ENCODE data around the gene HSD17B11.
"Not testable (repeated sequence)": the region's sequence is repeated elsewhere in the genome, so short reads cannot be mapped to it uniquely, and the experiment has no call there.

HSD17B11 gene

DNA sequence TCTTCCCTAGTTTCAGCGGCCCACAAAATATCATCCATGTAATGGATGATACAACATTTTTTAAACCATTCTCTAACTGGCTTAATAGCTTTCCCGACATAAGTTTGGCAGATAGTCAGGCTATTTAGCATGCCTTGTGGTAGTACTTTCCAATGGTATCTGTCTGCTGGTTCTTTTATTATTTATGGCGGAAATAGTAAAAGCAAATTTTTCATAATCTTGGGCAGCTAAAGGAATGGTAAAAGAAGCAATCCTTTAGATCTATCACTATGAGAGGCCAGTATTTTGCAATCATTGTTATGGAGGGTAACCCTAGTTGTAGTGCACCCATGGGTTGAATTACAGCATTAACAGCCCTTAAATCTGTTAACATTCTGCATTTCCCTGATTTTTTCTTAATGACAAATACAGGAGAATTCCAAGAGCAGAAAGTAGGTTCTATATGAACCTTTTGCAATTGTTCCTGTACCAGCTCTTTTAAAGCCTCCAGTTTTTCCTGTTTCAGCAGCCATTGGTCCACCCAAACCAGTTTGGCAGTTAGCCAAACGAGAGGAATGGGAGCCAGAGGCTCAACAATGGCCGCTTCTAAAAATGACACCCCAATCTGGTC is 14.3 kb upstream of the HSD17B11 start:
- no peak for DNase-seq

DNA sequence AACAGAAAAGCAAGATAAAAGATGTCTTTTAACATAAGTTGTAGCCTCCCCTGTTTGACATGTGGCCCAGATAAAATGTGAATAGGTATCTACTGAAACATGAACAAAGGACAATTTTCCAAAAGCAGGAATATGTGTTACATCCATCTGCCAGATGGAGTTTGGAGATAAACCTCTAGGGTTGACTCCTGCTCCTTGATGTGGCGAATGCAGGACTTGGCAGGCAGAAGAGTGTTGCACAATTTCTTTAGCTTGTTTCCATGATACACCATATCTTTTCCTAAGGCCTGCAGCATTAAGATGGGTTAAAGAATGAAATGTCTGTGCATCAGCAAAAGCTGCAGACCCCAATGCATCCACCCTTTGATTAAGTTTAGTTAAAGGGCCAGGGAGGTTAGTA is 12.7 kb upstream of the HSD17B11 start:
- not testable (repeated sequence) for DNase-seq

DNA sequence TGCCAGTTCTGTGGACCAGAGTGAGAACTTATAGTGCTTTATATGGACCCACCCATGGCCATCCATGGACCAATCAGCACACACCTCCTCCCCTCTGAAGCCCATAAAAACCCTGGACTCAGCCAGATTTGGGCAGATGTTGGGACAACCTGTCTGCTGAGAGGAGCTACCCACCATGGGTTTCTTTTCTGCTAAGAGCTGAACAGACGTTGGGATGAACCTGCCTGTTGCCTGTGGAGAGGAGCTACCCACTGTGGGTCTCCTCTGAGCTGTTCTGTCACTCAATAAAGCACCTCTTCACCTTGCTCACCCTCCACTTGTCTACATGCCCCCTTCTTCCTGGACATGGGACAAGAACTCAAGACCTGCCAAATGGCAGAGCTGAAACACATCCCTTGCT is 9.0 kb upstream of the HSD17B11 start:
- no peak for DNase-seq

DNA sequence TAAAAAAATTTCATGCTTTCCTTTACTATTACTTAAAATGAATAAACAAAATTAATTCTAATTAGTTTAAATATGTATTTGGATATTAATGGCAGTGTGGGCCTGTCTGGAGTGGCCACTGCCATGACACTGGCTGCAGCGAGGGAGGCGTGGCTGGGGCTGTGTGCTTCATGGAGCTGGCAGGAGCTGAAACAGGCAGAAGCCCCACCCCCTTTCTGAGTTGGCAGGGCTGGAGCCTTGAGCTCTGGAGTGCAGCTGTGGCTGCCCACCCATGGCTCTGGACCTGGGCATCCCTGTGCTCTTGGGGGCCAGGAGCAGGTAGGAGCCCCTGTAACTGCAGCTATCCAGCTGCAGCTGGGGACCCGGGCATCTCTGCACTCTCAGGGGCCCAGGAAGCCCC is 8.2 kb upstream of the HSD17B11 start:
- no peak for DNase-seq

DNA sequence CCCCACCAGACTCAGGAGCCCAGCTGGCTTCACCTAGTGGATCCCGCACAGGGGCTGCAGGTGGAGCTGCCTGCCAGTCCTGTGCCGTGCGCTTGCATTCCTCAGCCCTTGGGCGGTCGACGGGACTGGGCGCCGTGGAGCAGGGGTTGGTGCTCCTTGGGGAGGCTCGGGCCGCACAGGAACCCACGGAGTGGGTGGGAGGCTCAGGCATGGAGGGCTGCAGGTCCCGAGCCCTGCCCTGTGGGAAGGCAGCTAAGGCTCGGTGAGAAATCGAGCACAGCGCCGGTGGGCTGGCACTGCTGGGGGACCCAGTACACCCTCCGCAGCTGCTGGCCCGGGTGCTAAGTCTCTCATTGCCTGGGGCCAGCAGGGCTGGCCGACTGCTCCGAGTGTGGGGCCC is 4.9 kb upstream of the HSD17B11 start:
- DNase-seq: not testable (repeated sequence)

DNA sequence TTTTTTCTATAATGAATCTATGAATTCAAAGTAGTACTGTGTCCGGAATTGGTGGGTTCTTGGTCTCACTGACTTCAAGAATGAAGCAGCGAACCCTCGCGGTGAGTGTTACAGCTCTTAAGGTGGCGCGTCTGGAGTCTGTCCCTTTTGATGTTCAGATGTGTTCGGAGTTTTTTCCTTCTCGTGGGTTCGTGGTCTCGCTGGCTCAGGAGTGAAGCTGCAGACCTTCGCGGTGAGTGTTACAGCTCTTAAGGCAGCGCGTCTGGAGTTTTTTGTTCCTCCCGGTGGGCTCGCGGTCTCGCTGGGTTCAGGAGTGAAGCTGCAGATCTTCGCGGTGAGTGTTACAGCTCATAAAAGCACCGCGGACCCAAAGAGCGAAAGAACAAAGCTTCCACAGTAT is 4.1 kb upstream of the HSD17B11 start:
- DNase-seq: not testable (repeated sequence)

DNA sequence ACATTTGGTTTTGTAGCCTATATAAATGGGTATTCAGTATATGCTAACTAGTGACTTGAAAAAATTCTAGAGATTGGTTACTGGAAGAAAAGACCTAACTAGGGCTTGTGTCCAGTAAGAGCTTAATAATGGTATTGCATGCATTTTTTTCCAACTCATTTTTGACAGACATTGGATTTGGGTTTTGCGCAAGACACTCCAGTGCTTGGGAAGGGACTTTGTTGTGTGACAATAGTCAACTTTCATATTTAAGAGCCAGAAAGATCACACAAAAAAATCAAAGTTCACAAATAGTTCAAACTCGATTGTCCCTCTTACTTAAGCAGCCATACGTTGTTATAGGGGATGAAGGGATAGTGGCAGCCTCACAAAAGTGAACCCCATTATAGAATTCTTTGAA is 1.2 kb upstream of the HSD17B11 start:
- no peak for DNase-seq

DNA sequence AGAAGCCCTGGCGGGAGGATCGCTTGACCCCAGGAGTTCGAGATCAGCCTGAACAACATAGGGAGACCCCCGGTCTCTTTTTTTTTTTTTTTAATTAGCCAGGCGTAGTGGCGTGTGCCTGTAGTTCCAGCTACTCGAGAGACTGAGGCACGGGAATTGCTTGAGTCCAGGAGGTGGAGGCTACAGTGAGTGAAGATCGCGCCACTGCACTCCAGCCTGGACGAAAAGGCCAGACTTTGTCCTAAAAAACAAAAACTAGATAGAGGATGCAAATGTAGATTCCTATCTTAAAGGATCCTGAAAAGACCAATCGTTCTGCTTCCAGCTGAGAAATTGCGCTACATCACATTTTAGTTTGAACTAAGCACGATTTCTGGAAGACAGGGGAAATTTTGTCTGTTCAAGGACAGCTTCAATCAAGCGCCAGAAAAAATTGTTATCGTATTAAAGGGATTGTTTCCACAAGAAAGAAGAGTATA is 627 bp upstream of the HSD17B11 start:
- no peak for DNase-seq

DNA sequence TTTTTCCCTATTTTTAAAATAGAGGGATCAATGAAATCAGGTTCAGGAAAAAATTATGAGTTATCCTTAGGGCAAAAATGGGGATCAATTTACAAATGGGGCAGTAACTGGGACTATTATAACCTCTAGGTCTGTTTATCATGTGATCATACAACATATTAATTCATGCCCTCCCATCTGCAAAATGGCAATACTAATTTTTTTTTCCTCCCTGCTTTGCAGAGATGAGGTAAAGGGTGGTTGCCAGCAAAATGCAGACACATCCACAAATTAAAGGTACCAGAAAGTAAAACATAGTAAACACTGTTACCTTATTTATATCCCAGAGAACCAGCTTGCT is 467 bp downstream of the HSD17B11 start:
- peak in 1 of 2 experiments; percentile 20 for DNase-seq

DNA sequence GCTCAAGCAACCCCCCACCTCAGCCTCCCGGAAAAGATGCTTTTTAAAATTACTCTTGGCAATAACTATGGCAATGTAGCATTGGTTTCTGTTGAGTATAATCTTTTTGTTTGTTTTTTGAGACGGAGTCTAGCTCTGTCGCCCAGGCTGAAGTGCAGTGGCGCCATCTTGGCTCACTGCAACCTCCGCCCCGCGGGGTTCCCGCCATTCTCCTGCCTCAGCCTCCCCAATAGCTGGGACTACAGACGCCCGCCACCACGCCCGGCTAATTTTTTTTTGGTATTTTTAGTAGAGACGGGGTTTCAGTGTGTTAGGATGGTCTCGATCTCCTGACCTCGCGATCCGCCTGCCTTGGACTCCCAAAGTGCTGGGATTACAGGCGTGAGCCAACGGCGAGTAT is 933 bp downstream of the HSD17B11 start:
- DNase-seq: not testable (repeated sequence)

DNA sequence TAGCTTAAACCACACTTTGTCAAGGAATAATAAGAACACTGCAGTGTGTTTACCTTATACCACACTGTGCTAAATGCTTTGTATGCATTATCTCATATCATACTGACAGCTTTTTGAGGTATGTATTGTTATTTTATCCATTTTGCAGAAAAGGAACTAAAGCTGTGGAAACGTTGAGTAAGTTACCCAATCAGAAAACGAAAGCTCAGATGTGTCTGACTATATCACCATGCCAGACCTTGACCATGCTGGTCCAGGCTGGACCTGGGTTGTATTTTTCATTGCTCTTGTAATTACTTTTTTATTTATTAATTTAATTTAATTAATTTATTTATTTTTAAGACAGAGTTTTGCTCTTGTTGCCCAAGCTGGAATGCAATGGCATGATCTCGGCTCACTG is 2.1 kb downstream of the HSD17B11 start:
- DNase-seq: no peak

DNA sequence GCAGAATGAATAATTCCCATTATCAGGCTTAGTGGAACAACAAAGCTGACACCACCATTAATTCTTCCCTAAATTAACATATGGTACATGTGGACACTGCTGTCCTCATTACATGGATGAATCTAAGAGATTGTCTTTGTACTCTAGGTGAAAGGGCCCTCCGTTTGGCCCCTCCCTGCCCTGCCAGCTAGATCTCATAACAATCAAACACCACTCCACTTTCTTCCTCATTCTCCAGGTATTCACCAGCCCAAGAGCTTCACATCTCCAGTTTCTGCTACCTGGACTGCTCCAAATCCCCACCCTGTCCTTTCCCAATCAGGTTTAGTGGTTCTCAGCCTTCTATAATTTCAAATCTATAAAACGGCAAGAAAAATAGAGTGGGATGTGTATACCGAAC is 3.8 kb downstream of the HSD17B11 start:
- DNase-seq: no peak

DNA sequence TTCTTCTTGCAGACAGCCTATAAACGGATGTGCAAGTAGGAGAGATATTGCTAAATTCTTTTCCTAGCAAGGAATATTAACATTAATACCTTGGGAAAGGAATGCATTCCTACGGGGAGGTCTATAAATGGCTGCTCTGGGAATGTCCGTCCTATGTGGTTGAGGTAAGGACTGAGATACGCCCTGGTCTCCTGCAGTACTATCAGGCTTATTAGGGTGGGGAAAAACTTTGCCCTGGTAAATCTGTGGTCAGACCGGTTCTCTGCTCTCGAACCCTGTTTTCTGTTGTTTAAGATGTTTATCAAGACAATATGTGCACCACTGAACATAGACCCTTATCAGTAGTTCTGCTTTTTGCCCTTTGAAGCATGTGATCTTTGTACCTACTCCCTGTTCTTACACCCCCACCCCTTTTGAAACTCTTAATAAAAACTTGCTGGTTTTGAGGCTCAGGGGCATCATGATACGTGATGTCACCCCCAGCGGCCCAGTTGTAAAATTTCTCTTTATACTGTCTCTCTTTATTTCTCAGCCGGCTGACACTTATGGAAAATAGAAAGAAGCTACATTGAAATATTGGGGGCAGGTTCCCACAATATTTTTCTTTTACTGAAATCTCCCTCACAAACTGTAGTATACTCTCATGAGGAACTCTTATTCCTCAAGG is 6.4 kb downstream of the HSD17B11 start:
- not testable (repeated sequence) for DNase-seq

DNA sequence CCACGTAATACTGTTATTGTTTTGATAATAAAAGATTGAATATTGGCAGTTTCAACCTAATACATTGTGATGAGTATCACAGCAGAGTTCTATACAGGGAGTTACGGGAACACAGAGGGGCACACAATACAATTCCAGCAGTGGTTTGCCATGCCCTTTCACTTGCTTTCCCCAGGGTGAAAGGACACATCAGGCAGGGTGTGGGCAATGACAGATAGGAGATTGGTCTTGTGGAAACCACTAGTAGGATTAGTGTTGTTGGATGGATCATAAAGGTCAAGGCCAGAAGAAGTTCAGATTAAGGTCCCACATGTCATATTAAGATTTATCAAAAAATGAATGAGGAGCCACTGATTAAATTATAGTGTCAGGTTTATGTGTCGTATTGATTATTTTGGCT is 8.1 kb downstream of the HSD17B11 start:
- DNase-seq: no peak

DNA sequence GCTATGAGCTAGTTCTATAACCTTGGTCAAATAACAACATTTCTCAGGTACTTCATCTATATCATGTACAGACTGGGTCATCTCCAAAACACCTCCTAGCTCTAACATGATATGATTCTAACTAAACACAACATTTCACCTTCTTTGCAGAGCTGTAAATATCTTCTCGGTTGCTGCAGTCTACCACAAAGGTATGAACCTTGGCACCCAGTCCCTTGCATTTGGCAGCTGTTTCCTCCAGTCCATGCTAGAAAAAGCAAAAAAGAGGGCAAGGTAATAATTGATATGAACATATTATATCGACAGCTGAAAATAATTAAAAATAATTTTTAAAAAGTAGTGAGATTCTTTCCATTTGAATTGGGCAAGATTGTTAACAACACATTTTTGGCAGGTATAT is 8.9 kb downstream of the HSD17B11 start:
- no peak for DNase-seq

DNA sequence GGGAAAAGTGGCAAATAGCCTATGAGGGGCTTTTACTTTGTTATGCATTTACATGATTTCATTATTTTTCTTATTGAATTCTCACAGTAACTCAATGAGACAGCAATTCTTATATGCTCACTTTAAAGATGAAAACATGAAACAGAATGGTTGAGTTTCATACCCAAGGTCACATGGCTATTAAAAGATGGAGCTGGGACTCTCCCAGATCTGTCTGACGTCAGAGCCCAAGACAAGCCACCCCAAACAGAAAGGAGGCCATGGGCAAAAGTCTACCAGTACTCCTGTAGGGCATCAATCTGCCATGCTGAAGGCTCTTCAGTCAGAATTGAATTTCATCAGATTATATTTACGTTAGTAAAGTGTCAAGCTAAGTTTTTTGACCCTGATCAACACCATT is 13.2 kb downstream of the HSD17B11 start:
- no peak for DNase-seq

DNA sequence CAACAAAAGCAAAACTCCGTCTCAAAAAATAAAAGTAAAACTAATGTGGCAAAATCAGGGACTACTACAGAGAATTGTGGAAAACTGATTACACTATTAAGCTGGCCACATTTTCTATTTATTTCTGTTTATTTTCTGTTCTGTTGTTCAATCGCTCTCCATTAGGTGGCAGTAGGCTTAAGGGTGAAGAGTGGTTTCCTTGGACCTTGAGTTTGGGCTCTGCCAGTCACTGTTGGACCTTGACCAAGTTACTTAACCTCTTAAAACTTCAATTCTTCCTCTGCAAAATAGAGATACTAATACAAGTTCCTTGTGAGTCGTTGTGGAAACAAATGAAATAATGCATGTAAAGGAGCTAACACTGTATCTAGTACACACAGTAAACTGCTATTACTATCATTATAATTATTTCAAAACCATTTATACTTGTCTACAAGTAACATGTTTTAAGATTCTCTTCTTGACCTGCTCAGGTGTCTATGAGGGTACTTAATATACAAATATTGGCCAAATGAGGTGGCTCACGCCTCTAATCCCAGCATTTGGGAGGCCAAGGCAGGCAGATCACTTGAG is 15.2 kb downstream of the HSD17B11 start:
- peak; percentile 11 to 32 for DNase-seq

DNA sequence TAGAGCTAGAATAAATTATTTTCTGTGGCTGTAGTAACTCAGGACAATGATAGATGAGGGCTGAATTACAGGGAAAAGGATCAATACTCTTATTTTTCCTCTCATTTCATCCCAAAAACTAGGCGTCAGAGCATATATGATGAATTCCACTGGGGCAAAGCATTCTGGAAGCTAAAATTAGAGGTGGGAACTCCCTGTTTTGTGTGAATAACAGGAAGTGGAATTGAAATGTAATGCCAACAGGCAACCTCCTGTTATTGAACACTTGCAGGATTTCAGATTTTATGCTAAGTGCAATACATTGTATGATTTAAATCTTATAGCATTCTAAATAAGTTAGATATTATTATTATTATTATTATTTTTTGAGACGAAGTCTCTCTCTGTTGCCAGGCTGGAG is 20.9 kb downstream of the HSD17B11 start:
- DNase-seq: no peak

DNA sequence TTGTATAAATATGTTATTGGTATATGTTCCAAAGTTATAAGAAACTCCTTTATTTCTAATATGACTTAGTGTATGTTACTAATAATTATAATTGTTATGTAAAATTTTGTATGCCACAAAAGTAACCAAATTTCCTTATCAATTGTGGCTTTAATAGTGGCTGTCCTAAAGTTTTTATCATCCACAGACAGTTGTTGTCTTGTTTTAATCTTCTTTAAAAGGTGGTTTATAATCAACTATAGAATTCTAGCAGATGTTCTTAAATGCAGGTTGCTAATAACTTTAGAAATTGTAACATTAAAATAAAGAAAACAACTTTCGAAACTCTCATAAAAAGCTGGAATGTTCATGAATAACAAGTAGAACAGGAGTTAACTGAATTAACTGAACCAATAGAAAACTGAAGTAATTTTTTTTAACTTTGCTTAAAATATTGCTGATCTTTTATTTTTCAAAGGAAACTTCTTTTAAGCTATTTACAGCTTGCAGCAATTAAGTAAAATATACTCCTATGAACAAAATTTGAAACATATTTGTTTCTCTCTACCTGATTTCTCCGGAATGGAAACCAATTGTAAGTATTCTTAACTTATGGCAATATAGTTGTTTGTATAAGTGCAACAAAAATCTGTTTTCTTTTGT is 24.3 kb downstream of the HSD17B11 start:
- no peak for DNase-seq

DNA sequence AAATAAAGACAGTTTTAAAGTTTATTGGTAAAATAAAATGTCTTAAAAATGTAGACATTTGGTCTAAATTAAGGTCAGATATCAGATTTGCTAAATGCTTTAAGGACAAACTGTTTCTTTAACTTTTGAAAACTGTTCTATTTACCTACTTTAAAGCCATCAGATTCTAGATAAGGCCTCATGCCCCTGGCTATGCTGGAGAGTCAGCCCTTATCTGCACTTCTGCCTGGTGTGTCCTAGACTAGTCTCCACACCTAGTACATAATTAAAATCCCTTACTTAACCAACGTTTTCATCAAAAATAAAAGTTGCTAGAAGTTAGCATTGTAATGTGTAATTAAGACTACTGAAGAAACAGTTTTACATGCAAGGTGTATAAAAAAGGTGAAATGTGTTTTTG is 25.6 kb downstream of the HSD17B11 start:
- DNase-seq: no peak

DNA sequence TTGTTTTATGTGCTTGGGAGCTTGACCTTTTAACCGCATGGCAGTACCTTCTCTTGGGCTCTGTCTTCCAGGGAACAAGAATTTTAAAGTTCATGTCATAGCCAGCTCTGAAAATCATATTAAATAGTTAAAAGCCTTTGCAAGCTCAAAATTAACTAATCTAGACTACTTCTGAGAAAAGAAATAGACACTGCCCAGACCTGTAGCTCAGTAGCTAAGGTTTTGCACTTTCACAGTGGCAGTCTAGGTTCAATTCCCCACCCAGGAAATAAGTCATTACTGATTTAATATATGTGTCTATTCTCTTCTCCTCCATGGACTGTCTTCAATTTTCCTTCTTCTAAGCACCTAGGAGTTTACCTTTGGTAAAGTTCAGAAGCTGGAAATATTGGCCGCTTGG is 27.4 kb downstream of the HSD17B11 start:
- DNase-seq: no peak

DNA sequence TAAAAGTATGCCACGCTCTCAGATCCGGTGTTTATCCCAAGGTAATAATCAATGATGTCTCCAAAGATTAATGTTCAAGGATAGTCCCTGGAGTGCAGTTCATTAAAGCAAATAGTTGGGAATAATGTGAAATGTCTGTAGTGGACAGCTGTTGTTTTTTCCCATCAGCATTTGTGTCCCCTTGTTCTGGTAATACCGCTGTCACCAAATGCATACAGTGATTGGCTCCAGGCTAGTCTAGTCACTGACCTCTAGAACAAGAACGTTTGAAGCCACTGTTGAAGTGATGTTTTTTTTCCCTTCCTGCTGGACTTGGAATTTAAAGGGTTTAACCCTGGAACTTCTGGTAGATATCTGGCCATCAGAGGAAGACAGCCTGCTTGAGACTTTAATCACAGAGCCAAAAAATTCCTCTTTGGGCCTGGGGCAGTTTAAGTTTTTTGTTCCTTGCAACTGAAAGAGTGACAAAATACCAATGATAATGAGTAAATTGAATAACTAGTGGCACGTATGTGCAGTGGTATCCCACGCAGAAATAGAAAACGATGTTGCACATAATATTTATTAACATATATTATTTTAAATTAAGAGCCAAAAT is 30.6 kb downstream of the HSD17B11 start:
- DNase-seq: no peak

DNA sequence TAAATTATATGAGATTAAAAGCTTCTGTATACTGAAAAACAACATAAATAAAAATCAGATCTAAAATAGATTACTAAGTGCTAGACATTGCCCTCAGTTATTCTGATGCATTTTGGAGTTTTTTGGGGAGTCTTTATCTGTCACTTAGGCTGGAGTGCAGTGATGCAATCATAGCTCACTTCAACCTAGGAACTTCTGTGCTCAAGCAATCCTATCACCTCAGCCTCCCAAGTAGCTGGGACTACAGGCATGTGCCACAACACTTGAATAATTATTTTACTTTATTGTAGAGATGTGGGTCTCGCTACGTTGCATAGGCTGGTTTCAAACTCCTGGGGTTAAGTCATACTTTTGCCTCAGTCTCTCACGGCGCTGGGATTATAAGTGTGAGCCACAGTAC is 31.7 kb downstream of the HSD17B11 start:
- DNase-seq: no peak
